ENCODE data around the gene IGFLR1.
"Not testable (repeated sequence)": the region's sequence is repeated elsewhere in the genome, so short reads cannot be mapped to it uniquely, and the experiment has no call there.

Gene IGFLR1

DNA sequence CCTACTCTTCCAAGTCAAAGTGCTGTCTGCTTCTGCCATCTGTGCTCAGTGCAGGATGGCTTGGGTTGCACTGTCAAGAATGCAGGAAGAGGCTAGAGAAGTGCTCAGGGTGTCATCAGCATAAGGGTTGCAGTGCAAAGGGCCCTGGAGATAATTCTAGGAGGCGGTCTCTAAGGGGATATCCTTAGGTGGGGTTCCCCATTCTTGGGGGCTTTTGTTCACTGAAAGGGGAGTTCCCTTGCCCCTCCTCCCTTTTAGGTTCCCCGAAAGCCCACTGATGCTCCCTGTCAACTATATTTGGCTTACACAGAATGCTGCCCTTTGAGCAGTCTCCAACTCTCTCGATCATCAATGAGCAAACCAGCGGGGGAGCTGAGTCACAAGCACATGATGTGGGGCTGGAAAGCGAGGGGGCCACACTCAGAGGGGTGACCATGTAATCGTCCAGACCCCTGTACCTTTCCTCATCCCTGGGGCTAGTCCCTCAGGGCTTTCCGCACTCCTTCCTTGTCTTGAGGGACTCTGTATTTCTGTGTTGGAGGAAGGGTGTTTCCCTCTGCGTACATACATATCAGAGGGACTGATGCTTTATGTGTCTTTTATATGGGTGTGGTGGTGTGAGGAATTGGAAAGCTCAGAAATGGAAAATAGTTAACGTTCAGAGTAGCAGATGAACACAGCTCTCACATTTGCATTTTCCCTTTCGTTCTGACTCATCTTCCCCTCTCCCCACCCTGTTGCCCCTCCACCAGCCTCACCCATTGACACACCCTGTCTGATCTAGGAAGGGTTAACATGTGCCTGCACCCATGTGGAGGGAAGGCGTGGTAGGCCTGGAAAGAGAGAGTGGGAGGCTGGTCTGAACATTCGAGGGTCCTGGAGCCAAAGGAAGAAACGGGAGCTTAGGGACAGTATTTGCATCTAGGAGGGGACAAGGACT lies 31.2 kb downstream of the IGFLR1 start:
- peak; percentile 58 to 61 for DNase-seq (ENCODE audit: low read depth in 2 of 2)

- DNase-seq (ENCODE audit: low read depth in 2 of 2): no peak
Observed at GRCh38 chr19:35708391-35708790, 33.9 kb downstream of the IGFLR1 start.

DNA sequence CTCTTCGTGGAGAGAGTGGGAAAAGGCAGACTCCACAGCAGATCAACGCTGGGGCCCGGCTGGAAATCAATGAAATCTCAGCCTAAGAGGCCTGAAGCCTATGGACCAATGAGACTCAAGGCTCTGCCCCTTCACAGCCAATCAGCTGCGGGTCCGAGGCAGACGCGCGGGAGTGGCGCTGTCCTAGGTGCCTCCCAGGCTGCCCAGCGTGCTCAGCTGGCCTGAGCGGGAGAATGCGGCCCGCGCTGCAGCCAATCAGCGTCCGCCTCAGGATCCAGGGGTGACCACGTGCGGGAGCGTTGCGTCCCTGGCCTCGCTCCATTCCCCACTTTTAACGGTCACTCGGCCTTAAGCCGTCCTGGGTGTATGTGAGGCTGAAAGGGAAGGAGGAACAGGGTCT lies 38.0 kb downstream of the IGFLR1 start, which contains the start of gene ZBTB32:
Gene ZBTB32, plus strand, starts transcription at position 341 of the 400 bp plus-strand sequence. CDS start 10,069 bp downstream, outside the sequence.
- DNase-seq (ENCODE audit: low read depth in 2 of 2): no peak

DNA sequence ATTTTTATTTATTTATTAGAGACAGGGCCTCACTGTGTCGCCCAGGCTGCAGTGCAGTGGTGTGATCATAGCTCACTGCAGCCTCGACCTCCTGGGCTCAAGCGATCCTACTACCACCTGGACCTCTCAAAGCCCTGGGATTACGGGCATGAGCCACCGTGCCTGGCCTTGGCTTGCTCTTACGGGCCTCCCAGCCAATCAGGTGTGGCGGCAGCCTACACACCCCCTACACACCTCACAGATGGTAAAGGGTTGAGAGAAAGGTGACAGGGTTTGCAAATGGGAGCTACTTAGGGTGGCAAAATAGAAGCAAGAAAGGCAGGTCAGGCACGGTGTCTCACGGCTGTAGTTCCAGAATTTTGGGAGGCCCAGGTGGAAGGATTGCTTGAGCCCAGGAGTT lies 38.9 kb downstream of the IGFLR1 start:
- no peak for DNase-seq (ENCODE audit: low read depth in 2 of 2)

- peak; percentile 84 to 91 for DNase-seq (ENCODE audit: low read depth in 2 of 2)
Observed at GRCh38 chr19:35702223-35703012, 39.8 kb downstream of the IGFLR1 start.

GRCh38 chr19:35696835-35697234 lies 45.4 kb downstream of the IGFLR1 start:
- no peak for DNase-seq (ENCODE audit: low read depth in 2 of 2)

DNA sequence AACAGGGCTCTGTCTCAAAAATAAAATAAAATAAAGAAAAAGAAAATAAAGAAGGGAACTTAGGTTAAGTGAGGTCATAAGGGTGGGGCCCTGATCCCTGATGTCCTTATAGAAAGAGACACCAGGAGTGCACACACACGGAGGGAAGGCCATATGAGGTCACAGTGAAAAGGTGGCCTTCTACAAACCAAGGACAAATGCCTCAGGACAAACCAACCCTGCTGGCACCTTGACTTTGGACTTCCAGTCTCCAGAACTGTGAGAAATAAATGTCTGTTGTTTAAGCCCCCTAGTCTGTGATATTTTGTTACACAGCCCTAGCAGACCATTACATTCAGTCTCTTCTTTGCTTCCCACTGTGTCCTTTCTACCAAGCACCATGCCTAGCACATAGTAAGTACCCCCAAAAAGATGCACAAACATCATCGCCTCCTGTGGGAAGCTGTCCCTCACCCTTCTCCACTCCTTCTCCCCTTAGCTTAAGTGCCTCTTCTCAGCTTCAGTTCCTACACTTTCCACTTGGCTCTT lies 46.3 kb downstream of the IGFLR1 start:
- DNase-seq (ENCODE audit: low read depth in 2 of 2): no peak

DNA sequence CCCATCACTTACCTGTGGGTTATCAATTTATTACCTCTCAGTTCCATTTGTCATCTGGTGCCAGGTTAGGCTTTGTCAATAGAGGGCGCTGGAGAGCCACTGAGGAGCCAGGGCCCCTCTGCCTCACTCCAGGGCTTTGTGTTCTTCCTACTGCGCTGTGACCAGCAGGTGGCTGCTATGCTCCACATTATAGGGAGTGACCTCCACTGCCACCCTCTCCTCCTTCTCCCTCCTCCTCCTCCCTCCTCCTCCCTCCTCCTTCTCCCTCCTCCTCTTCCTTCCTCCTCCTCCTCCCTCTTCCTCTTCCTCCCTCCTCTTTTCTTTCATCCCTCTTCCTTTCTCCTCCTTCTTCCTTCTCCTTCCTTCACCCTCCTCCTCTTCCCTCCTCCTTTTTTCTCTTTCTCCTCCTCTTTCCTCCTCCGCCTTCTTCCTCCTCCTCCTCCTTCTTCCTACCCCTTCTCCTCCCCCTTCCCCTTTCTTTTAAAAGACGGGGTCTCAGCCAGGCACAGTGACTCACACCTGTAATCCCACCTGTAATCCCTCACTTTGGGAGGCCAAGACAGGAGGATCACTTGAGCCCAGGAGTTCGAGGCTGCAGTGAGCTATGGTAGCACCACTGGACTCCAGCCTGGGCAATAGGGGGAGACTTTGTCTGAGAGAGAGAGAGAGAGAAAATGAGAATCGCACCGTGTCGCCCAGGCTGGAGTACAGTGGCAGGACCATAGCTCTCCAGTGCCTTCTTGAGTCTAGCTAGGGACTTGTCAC lies 48.2 kb downstream of the IGFLR1 start:
- peak; percentile 84 to 88 for DNase-seq (ENCODE audit: low read depth in 2 of 2)

DNA sequence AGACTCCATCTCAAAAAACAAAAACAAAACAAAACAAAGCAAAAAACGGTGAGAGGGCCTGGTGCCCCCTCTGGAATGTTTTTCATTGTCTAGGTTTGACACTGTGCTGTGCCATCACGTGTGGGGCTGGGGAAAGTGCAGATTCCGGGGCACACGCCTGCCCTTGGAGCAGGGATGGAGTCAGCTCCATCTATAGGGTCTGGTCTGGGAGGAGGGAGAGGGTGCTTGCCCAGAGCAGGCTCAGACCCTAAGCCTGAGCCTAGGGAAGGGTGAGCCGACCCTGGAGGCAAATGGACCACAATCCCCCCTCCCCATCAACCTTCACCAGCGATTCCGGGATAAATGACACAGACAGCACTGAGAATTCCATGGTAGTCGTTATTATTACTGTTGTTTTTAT lies 48.8 kb downstream of the IGFLR1 start:
- DNase-seq (ENCODE audit: low read depth in 2 of 2): no peak

GRCh38 chr19:35692010-35692409 lies 50.2 kb downstream of the IGFLR1 start:
- no peak for DNase-seq (ENCODE audit: low read depth in 2 of 2)

DNA sequence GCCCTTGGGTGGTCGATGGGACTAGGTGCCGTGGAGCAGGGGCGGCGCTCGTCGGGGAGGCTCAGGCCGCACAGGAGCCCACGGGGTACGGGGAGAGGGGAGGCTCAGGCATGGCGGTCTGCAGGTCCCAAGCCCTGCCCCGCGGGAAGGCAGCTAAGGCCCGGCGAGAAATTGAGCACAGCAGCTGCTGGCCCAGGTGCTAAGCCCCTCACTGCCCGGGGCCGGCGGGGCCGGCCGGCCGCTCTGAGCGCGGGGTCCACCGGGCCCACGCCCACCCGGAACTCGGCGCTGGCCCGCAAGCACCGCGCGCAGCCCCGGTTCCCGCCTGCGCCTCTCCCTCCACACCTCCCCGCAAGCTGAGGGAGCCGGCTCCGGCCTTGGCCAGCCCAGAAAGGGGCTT lies 51.1 kb downstream of the IGFLR1 start:
- not testable (repeated sequence) for DNase-seq (ENCODE audit: low read depth in 2 of 2)

DNA sequence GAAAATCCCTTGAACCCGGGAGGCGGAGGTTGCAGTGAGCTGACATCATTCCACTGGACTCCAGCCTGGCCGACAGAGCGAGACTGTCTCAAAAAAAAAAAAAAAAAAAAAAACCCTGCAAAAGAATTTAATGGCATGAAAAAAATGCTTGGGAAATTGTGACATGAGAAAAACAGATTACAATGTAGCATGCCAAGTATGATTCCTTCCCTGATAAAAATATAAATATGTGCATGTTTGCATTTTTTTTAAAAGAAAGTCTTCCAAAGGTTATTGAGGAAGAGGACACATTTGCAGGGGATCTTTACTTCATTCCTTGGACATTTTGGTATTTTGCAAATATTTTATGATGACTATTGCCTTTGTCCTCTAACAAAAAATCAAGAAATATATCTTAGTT lies 52.4 kb downstream of the IGFLR1 start:
- no peak for DNase-seq (ENCODE audit: low read depth in 2 of 2)
